Activated T-cell treated with anti-CD3 and anti-CD28 coated beads, Interleukin-2, amount 50 U/mL, for 4 hours (primary cell): ENCODE measurements around the gene LYSET. TPM values are rescaled to one million over a fixed set of nuclear protein-coding genes. Genes with fewer than 3 reads are reported as not detected.
"Not testable (repeated sequence)": the region's sequence is repeated elsewhere in the genome, so short reads cannot be mapped to it uniquely, and the experiment has no call there.

Experiments
- ATAC-seq, 2 donors: fragments of 200-7000 bp; cut with Tn5 transposase; one replicate each; pipeline ENCODE4 v1.10.0; 2021
- DNase-seq: peaks from one replicate; pipeline ENCODE4 v3.0.0-alpha.2; 2020
- H3K27me3 Mint-ChIP-seq: one replicate; pipeline ENCODE4 v1.8.0; 2021; ENCODE audit warnings: low read depth, mixed read lengths
- H3K36me3 Mint-ChIP-seq: one replicate; pipeline ENCODE4 v1.8.0; 2022; ENCODE audit warnings: mixed read lengths; ENCODE audit not compliant: insufficient read depth
- H3K4me1 Mint-ChIP-seq: one replicate; pipeline ENCODE4 v1.8.0; 2021; ENCODE audit warnings: low read depth, mixed read lengths
- H3K4me3 Mint-ChIP-seq: one replicate; pipeline ENCODE4 v1.8.0; 2021; ENCODE audit warnings: mild to moderate bottlenecking, moderate library complexity, mixed read lengths
- H3K9me3 Mint-ChIP-seq: one replicate; pipeline ENCODE4 v1.8.0; 2021; ENCODE audit warnings: mixed read lengths
- total RNA-seq, 3 donors: library from RNA; stranded (reverse); gene quantifications; one replicate each; pipeline ENCODE4 v1.2.1, GENCODE V29; 2021

The LYSET gene
- total RNA-seq, 3 donors from 2014 or later, result 20.0 to 21.0 (median 20.7) TPM

DNA sequence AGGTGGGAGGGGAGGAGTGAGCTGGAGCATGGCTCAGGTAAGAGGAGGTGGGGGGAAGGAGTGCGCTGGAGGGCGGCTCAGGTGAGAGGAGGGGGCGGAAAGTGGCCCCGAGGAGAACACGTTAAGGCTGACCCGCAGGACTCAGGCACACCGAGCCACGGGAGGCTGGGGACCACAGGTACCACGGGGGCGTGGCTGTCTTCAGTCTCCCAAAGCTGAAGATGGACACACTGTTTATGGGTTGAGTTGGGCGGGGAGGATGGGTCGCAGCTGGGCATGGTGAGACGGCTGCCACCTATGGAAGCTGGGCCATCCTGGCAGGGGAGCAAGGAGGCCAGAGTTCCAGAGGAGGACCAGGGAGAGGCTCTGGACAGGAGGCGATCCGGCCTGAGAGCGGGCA, 45.4 kb downstream of the LYSET start:
- DNase-seq, result no peak
- Mint-ChIP-seq H3K4me3 (peak overlapping the region; percentile 70), H3K9me3 (no peaks in the 10 kb centered on the region), H3K36me3 (peaks cover 25% of the 10 kb centered on the region), H3K27me3 (peaks cover 8% of the 10 kb centered on the region), H3K4me1 (peaks cover 16% of the 10 kb centered on the region)
- ATAC-seq, result no peak

GRCh38 chr14:93231129-93231979, 46.2 kb downstream of the LYSET start:
- H3K9me3 Mint-ChIP-seq, result no peaks in the 10 kb centered on the region
- H3K36me3 Mint-ChIP-seq, result peaks cover 19% of the 10 kb centered on the region
- peak in 1 of 2 donors; percentile 63 for ATAC-seq
- peaks cover 8% of the 10 kb centered on the region for H3K27me3 Mint-ChIP-seq
- H3K4me3 Mint-ChIP-seq, result peak overlapping the region; percentile 70
- H3K4me1 Mint-ChIP-seq, result peaks cover 16% of the 10 kb centered on the region
- no peak for DNase-seq

DNA sequence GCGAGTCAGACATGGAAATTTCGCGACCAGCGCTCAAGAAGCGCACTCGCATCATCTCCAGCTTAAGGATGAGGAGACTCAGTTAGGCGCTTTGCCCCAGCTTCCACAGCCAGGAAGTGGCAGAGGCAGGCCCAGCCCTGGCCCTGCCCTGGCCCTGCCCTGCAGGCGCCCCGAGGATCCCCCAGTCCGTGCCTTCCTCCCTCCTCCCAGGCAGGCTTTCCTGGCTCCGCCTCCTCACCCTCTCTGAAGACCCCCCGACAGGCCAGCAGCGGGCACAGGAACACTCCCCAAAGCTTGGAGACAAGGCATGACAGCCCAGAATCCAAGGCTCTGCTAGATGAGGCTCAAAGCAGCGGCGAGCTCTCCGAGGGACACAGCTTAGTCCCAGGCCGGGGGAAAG, 47.0 kb downstream of the LYSET start:
- ATAC-seq, result peak in 1 of 2 donors; percentile 20
- Mint-ChIP-seq H3K4me3 (no peak overlapping the region), H3K27me3 (peaks cover 8% of the 10 kb centered on the region), H3K9me3 (no peaks in the 10 kb centered on the region), H3K4me1 (peaks cover 16% of the 10 kb centered on the region), H3K36me3 (peaks cover 14% of the 10 kb centered on the region)
- no peak for DNase-seq

- H3K4me3 Mint-ChIP-seq, H3K9me3 Mint-ChIP-seq, ATAC-seq, H3K36me3 Mint-ChIP-seq, H3K27me3 Mint-ChIP-seq, DNase-seq: not testable (repeated sequence)
- peaks cover 16% of the 10 kb centered on the region for H3K4me1 Mint-ChIP-seq
These were observed 48.0 kb downstream of the LYSET start for GRCh38 chr14:93233078-93233477.

GRCh38 chr14:93234798-93235197, 49.7 kb downstream of the LYSET start:
- DNase-seq (no peak), ATAC-seq (no peak)
- Mint-ChIP-seq H3K4me3 (no peak overlapping the region), H3K36me3 (no peaks in the 10 kb centered on the region), H3K4me1 (peaks cover 16% of the 10 kb centered on the region), H3K9me3 (no peaks in the 10 kb centered on the region), H3K27me3 (peaks cover 8% of the 10 kb centered on the region)

Other genes starting within 250 kb of the LYSET start
- gene ITPK1, start 69.4 kb upstream of the LYSET start, total RNA-seq, result 10 to 100 TPM; 49.4 to 59.7 (median 59.1) TPM
- 10 to 100 TPM; 15.9 to 19.3 (median 16.8) TPM for gene MOAP1, start 420 bp upstream of the LYSET start, total RNA-seq
- 10 to 100 TPM; 16.0 to 17.7 (median 16.9) TPM for gene GON7, start 21.7 kb downstream of the LYSET start, total RNA-seq
- gene UBR7, start 21.9 kb downstream of the LYSET start, total RNA-seq, result 10 to 100 TPM; 25.4 to 30.2 (median 27.0) TPM
- gene BTBD7, start 147.7 kb downstream of the LYSET start, total RNA-seq, result 10 to 100 TPM; 14.9 to 20.3 (median 17.8) TPM
- not detected for gene COX8C, start 161.9 kb downstream of the LYSET start, total RNA-seq
- gene UNC79, start 245.6 kb downstream of the LYSET start, total RNA-seq, result not detected